Measurements from ENCODE around the gene TNS1.

DNA sequence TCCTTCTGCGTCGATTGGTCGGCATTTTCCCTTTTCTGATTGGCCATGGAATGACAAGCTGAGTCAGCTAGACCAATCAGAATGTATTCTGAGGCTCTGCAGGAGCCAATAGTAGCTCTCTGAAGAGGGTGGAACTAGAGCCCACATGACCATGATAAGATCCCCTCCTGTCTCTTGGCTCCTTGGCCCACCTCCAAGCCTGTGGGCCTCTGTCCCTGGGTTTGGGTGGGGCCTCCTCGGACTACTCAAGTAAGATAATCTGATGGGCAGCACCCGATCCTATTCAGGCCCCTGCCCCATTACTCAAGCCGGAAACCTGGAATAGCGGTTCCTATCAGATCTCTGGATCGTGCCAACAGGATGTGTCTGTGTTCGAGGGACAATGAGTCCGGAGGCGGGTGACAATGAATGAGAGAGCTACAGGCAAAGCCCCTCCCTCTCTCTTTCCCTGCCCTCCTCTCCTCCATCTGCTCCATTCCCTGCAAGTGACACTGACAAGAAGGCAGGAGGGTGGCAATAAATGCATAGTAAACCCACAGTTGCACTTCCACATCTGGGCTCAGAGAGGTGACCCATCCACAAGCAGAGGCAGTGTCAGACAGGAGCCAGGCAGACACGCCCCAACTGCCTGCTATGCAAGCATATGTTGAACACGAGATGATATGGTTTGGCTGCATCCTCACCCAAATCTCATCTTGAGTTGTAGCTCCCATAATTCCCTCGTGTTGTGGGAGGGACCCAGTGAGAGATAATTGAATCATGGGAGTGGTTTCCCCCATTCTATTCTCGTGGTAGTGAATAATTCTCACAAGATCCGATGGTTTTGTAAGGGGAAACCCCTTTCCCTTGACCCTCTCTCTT, 114.7 kb downstream of the TNS1 start:
- TF ChIP-seq TCF7L2 (IDR thresholded peaks at IDR 0.05; ENCODE audit: borderline replicate concordance, extremely low read depth, insufficient read depth, insufficient read length) (no peak), CEBPB (IDR thresholded peaks at IDR 0.05; ENCODE audit: low read depth) (no peak), JUND (IDR thresholded peaks at IDR 0.05) (no peak), POLR2A (IDR thresholded peaks at IDR 0.05; ENCODE audit: borderline replicate concordance, extremely low read depth, insufficient read depth, insufficient read length) (no peak), CBX3 (IDR thresholded peaks at IDR 0.05; ENCODE audit: low read depth) (no peak), POLR2AphosphoS5 (IDR thresholded peaks at IDR 0.05; ENCODE audit: low read depth, low read length) (no peak), ZNF274 (IDR thresholded peaks at IDR 0.05; ENCODE audit: low read depth, low read length) (no peak), EZH2 (IDR thresholded peaks at IDR 0.05) (no peak), RAD21 (IDR thresholded peaks at IDR 0.05; ENCODE audit: low read depth) (no peak), SIN3A (IDR thresholded peaks at IDR 0.05; ENCODE audit: low read depth) (no peak)
- TF ChIP-seq, protein P1, sequence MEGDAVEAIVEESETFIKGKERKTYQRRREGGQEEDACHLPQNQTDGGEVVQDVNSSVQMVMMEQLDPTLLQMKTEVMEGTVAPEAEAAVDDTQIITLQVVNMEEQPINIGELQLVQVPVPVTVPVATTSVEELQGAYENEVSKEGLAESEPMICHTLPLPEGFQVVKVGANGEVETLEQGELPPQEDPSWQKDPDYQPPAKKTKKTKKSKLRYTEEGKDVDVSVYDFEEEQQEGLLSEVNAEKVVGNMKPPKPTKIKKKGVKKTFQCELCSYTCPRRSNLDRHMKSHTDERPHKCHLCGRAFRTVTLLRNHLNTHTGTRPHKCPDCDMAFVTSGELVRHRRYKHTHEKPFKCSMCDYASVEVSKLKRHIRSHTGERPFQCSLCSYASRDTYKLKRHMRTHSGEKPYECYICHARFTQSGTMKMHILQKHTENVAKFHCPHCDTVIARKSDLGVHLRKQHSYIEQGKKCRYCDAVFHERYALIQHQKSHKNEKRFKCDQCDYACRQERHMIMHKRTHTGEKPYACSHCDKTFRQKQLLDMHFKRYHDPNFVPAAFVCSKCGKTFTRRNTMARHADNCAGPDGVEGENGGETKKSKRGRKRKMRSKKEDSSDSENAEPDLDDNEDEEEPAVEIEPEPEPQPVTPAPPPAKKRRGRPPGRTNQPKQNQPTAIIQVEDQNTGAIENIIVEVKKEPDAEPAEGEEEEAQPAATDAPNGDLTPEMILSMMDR (IDR thresholded peaks at IDR 0.05 in 2 of 3, conservative IDR thresholded peaks at IDR 0.05 in 1 of 3; ENCODE audit: borderline replicate concordance in 1 of 3, insufficient read depth in 1 of 3, low read depth in 2 of 3, low read length in 2 of 3): no peak
- TF ChIP-seq, protein P2, sequence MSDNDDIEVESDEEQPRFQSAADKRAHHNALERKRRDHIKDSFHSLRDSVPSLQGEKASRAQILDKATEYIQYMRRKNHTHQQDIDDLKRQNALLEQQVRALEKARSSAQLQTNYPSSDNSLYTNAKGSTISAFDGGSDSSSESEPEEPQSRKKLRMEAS (IDR thresholded peaks at IDR 0.05): no peak
- TF ChIP-seq, protein P3, sequence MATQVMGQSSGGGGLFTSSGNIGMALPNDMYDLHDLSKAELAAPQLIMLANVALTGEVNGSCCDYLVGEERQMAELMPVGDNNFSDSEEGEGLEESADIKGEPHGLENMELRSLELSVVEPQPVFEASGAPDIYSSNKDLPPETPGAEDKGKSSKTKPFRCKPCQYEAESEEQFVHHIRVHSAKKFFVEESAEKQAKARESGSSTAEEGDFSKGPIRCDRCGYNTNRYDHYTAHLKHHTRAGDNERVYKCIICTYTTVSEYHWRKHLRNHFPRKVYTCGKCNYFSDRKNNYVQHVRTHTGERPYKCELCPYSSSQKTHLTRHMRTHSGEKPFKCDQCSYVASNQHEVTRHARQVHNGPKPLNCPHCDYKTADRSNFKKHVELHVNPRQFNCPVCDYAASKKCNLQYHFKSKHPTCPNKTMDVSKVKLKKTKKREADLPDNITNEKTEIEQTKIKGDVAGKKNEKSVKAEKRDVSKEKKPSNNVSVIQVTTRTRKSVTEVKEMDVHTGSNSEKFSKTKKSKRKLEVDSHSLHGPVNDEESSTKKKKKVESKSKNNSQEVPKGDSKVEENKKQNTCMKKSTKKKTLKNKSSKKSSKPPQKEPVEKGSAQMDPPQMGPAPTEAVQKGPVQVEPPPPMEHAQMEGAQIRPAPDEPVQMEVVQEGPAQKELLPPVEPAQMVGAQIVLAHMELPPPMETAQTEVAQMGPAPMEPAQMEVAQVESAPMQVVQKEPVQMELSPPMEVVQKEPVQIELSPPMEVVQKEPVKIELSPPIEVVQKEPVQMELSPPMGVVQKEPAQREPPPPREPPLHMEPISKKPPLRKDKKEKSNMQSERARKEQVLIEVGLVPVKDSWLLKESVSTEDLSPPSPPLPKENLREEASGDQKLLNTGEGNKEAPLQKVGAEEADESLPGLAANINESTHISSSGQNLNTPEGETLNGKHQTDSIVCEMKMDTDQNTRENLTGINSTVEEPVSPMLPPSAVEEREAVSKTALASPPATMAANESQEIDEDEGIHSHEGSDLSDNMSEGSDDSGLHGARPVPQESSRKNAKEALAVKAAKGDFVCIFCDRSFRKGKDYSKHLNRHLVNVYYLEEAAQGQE (IDR thresholded peaks at IDR 0.05; ENCODE audit: low read depth): no peak
- TF ChIP-seq, protein P4, sequence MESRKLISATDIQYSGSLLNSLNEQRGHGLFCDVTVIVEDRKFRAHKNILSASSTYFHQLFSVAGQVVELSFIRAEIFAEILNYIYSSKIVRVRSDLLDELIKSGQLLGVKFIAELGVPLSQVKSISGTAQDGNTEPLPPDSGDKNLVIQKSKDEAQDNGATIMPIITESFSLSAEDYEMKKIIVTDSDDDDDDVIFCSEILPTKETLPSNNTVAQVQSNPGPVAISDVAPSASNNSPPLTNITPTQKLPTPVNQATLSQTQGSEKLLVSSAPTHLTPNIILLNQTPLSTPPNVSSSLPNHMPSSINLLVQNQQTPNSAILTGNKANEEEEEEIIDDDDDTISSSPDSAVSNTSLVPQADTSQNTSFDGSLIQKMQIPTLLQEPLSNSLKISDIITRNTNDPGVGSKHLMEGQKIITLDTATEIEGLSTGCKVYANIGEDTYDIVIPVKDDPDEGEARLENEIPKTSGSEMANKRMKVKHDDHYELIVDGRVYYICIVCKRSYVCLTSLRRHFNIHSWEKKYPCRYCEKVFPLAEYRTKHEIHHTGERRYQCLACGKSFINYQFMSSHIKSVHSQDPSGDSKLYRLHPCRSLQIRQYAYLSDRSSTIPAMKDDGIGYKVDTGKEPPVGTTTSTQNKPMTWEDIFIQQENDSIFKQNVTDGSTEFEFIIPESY (IDR thresholded peaks at IDR 0.05; ENCODE audit: extremely low read depth, insufficient replicate concordance, low read length): no peak

Data from HCT116 (cell line).